H9 (cell line): ENCODE measurements around the gene POU2F1. TPM values are rescaled to one million over a fixed set of nuclear protein-coding genes. Genes with fewer than 3 reads are reported as not detected.

Experiments
- DNase-seq: peaks from one replicate; pipeline ENCODE4 v3.0.0-alpha.2; 2017
- H2AFZ ChIP-seq: one replicate; pipeline ENCODE4 v1.6.1; 2013; ENCODE audit warnings: mild to moderate bottlenecking, low read length, control low read depth, moderate library complexity
- H2AK5ac ChIP-seq: 2 replicates; pipeline ENCODE4 v1.6.1; 2013; ENCODE audit warnings: low read length, control low read depth, mixed read lengths; ENCODE audit not compliant: insufficient read length
- H2BK120ac ChIP-seq: one replicate; pipeline ENCODE4 v1.6.1; 2013; ENCODE audit warnings: low read depth, mild to moderate bottlenecking, low read length, control low read depth, inconsistent platforms; ENCODE audit not compliant: poor library complexity, severe bottlenecking
- H2BK12ac ChIP-seq: 2 replicates; pipeline ENCODE4 v1.6.1; 2013; ENCODE audit warnings: low read length, control low read depth, mixed read lengths, low read depth; ENCODE audit not compliant: insufficient read length
- H2BK15ac ChIP-seq: 2 replicates; pipeline ENCODE4 v1.6.1; 2013; ENCODE audit warnings: low read depth, low read length, control low read depth
- H2BK20ac ChIP-seq: one replicate; pipeline ENCODE4 v1.6.1; 2013; ENCODE audit warnings: low read depth, mild to moderate bottlenecking, low read length, control low read depth, inconsistent platforms; ENCODE audit not compliant: poor library complexity, severe bottlenecking
- H2BK5ac ChIP-seq: 2 replicates; pipeline ENCODE4 v1.6.1; 2013; ENCODE audit warnings: low read length, control low read depth, mixed read lengths; ENCODE audit not compliant: insufficient read length
- H3K14ac ChIP-seq: 2 replicates; pipeline ENCODE4 v1.6.1; 2013; ENCODE audit warnings: low read length, control low read depth; ENCODE audit not compliant: insufficient read depth
- H3K18ac ChIP-seq: 2 replicates; pipeline ENCODE4 v1.6.1; 2013; ENCODE audit warnings: low read depth, mild to moderate bottlenecking, mixed read lengths, low read length, control low read depth; ENCODE audit not compliant: insufficient read length
- H3K23ac ChIP-seq: 2 replicates; pipeline ENCODE4 v1.6.1; 2013; ENCODE audit warnings: low read length, control low read depth, mixed read lengths, low read depth; ENCODE audit not compliant: insufficient read length
- H3K23me2 ChIP-seq: 2 replicates; pipeline ENCODE4 v1.6.1; 2013; ENCODE audit warnings: low read depth, mild to moderate bottlenecking, mixed read lengths, low read length, control low read depth; ENCODE audit not compliant: insufficient read length, poor library complexity, severe bottlenecking
- H3K27ac ChIP-seq: 2 replicates; pipeline ENCODE4 v1.5.1; 2013; ENCODE audit warnings: low read length, control low read depth, mixed read lengths, low read depth; ENCODE audit not compliant: insufficient read length
- H3K27me3 ChIP-seq: 2 replicates; pipeline ENCODE4 v1.6.1; 2013; ENCODE audit warnings: low read length, control low read depth, inconsistent platforms; ENCODE audit not compliant: insufficient read depth
- H3K4ac ChIP-seq: 2 replicates; pipeline ENCODE4 v1.6.1; 2013; ENCODE audit warnings: low read depth, mild to moderate bottlenecking, control low read depth, inconsistent platforms, low read length, moderate library complexity
- H3K4me1 ChIP-seq: 2 replicates; pipeline ENCODE4 v1.6.1; 2013; ENCODE audit warnings: low read length, control low read depth, inconsistent platforms; ENCODE audit not compliant: insufficient read depth
- H3K4me2 ChIP-seq: 2 replicates; pipeline ENCODE4 v1.6.1; 2013; ENCODE audit warnings: low read length, control low read depth, mixed read lengths; ENCODE audit not compliant: insufficient read length, insufficient read depth
- H3K56ac ChIP-seq: 2 replicates; pipeline ENCODE4 v1.6.1; 2013; ENCODE audit warnings: low read depth, mild to moderate bottlenecking, mixed read lengths, low read length, control low read depth; ENCODE audit not compliant: insufficient read length
- H3K79me1 ChIP-seq: 2 replicates; pipeline ENCODE4 v1.6.1; 2013; ENCODE audit warnings: low read depth, mild to moderate bottlenecking, moderate library complexity, low read length, control low read depth, inconsistent platforms; ENCODE audit not compliant: insufficient read depth, poor library complexity, severe bottlenecking
- H3K79me2 ChIP-seq: 2 replicates; pipeline ENCODE4 v1.6.1; 2013; ENCODE audit warnings: low read length, control low read depth, inconsistent platforms; ENCODE audit not compliant: insufficient read depth
- H3K9ac ChIP-seq: 2 replicates; pipeline ENCODE4 v1.6.1; 2013; ENCODE audit warnings: low read length, control low read depth, mixed read lengths; ENCODE audit not compliant: insufficient read length; ENCODE audit errors: extremely low read depth
- H3K9me3 ChIP-seq: one replicate; pipeline ENCODE4 v1.6.1; 2013; ENCODE audit warnings: low read depth, low read length, inconsistent platforms; ENCODE audit not compliant: control insufficient read depth
- H3T11ph ChIP-seq: one replicate; pipeline ENCODE4 v1.6.1; 2013; ENCODE audit warnings: mild to moderate bottlenecking, low read length, control low read depth, inconsistent platforms
- H4K20me1 ChIP-seq: one replicate; pipeline ENCODE4 v1.6.1; 2013; ENCODE audit not compliant: control insufficient read depth, insufficient read length, insufficient read depth
- H4K5ac ChIP-seq: 2 replicates; pipeline ENCODE4 v1.6.1; 2013; ENCODE audit warnings: low read depth, mild to moderate bottlenecking, mixed read lengths, low read length, control low read depth; ENCODE audit not compliant: insufficient read length
- H4K8ac ChIP-seq: replicated peaks from 2 replicates; pipeline ENCODE4 v1.6.1; 2013; ENCODE audit warnings: low read length, control low read depth, mixed read lengths, low read depth; ENCODE audit not compliant: insufficient read length
- H4K91ac ChIP-seq: 2 replicates; pipeline ENCODE4 v1.6.1; 2013; ENCODE audit warnings: low read depth, mild to moderate bottlenecking, moderate library complexity, mixed read lengths, low read length, control low read depth; ENCODE audit not compliant: insufficient read length
- H3K27ac Mint-ChIP-seq, 3 experiments: 2 replicates in 2 of 3; 3 replicates in 1 of 3; pipeline ENCODE4 v1.8.0; 2020 to 2021; ENCODE audit warnings: mixed read lengths in 3 of 3, mild to moderate bottlenecking in 1 of 3, moderate library complexity in 1 of 3
- H3K27me3 Mint-ChIP-seq: 2 replicates; pipeline ENCODE4 v1.8.0; 2021; ENCODE audit warnings: low read depth, mild to moderate bottlenecking, moderate library complexity, mixed read lengths
- H3K36me3 Mint-ChIP-seq, 3 experiments: 2 replicates in 2 of 3; 3 replicates in 1 of 3; pipeline ENCODE4 v1.8.0; 2020 to 2021; ENCODE audit warnings: low read depth in 3 of 3, mixed read lengths in 3 of 3; ENCODE audit not compliant: insufficient read depth in 1 of 3
- H3K4me1 Mint-ChIP-seq, 2 experiments: 2 replicates each; pipeline ENCODE4 v1.8.0; 2020; ENCODE audit warnings: mixed read lengths in 2 of 2
- H3K4me3 Mint-ChIP-seq, 2 experiments: 2 replicates in 1 of 2; 3 replicates in 1 of 2; pipeline ENCODE4 v1.8.0; 2020 to 2021; ENCODE audit warnings: mild to moderate bottlenecking in 2 of 2, mixed read lengths in 2 of 2, moderate library complexity in 1 of 2
- H3K9me3 Mint-ChIP-seq, 2 experiments: 2 replicates in 1 of 2; 3 replicates in 1 of 2; pipeline ENCODE4 v1.8.0; 2020; ENCODE audit warnings: mild to moderate bottlenecking in 2 of 2, mixed read lengths in 2 of 2, moderate library complexity in 1 of 2
- WGBS: extraction: QIAGEN DNeasy Blood & Tissue Kit; methylation state at CpG from one replicate; pipeline ENCODE4 v1.1.7; 2013; ENCODE audit warnings: missing lambda C conversion rate, low lambda C conversion rate, mixed read lengths; ENCODE audit not compliant: insufficient read length; ENCODE audit errors: extremely low coverage; 5-methylcytosine and 5-hydroxymethylcytosine counted together
- total RNA-seq: library from RNA; stranded (reverse); gene quantifications from 2 replicates; pipeline ENCODE4 v1.2.1, GENCODE V29; 2021
- TF ChIP-seq, protein P1 (sequence below): fragments of 200-600 bp; sonication (generic); conservative IDR thresholded peaks from 3 replicates; pipeline ENCODE4 v1.8.0; 2021; ENCODE audit warnings: antibody characterized with exemption, mild to moderate bottlenecking

POU2F1 gene
- total RNA-seq, 1 experiment from 2014 or later, result 62.5 TPM

DNA sequence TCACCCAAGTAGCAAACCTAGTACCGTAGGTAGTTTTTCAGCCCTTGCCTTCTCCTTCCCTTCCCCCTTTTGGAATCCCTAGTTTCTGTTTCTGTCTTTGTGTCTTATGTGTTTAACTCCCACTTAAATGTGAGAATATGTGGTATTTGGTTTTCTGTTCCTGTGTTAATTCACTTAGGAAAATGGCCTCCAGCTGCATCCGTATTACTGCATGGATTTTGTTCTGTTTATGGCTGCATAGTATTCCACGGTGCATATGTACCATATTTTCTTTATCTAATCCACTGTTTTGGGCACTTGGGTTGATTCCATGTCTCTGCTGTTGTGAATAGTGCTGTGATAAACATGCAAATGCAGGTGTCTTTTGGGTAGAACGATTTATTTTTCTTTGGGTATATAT lies 138.6 kb downstream of the POU2F1 start:
- WGBS, result no CpG with 5 or more reads among the region's 4 CpGs

More for the DNA sequence above, 138.6 kb downstream of the POU2F1 start:
- peaks cover 0 to 9% (median 5%) of the 10 kb centered on the region in 3 experiments; a peak in 5 of 7 replicates for H3K36me3 Mint-ChIP-seq
- Histone ChIP-seq H3K27ac (no peak overlapping the region), H3K56ac (no peak overlapping the region), H3K18ac (no peak overlapping the region), H3K4me1 (no peaks in the 10 kb centered on the region), H4K5ac (no peak overlapping the region), H4K8ac (no peak overlapping the region), H3K4me2 (no peak overlapping the region), H3K9me3 (no peaks in the 10 kb centered on the region), H3K79me2 (peaks cover 6% of the 10 kb centered on the region; the same call in 1 of the 2 replicates), H3K9ac (no peak overlapping the region), H2BK5ac (no peak overlapping the region), H3K27me3 (no peaks in the 10 kb centered on the region), H4K20me1 (no peaks in the 10 kb centered on the region), H3K23ac (no peak overlapping the region), H2AFZ (no peak overlapping the region), H2BK120ac (no peak overlapping the region), H2BK20ac (no peak overlapping the region), H2BK12ac (no peak overlapping the region), H2BK15ac (no peak overlapping the region), H3K23me2 (no peaks in the 10 kb centered on the region), H3K79me1 (peaks cover 6% of the 10 kb centered on the region), H4K91ac (no peak overlapping the region), H3K14ac (no peak overlapping the region), H3K4ac (no peak overlapping the region), H2AK5ac (no peak overlapping the region), H3T11ph (no peak overlapping the region)
- H3K27ac Mint-ChIP-seq, result no peak overlapping the region
- no peak for DNase-seq
- H3K27me3 Mint-ChIP-seq, result no peaks in the 10 kb centered on the region
- H3K4me3 Mint-ChIP-seq, result no peak overlapping the region
- peaks cover 3% of the 10 kb centered on the region in 2 experiments; a peak in 2 of 5 replicates for H3K9me3 Mint-ChIP-seq
- TF ChIP-seq, protein P1, sequence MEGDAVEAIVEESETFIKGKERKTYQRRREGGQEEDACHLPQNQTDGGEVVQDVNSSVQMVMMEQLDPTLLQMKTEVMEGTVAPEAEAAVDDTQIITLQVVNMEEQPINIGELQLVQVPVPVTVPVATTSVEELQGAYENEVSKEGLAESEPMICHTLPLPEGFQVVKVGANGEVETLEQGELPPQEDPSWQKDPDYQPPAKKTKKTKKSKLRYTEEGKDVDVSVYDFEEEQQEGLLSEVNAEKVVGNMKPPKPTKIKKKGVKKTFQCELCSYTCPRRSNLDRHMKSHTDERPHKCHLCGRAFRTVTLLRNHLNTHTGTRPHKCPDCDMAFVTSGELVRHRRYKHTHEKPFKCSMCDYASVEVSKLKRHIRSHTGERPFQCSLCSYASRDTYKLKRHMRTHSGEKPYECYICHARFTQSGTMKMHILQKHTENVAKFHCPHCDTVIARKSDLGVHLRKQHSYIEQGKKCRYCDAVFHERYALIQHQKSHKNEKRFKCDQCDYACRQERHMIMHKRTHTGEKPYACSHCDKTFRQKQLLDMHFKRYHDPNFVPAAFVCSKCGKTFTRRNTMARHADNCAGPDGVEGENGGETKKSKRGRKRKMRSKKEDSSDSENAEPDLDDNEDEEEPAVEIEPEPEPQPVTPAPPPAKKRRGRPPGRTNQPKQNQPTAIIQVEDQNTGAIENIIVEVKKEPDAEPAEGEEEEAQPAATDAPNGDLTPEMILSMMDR, result no peak
- H3K4me1 Mint-ChIP-seq, result peaks cover 18 to 25% of the 10 kb centered on the region in 2 experiments
